Inflammatory macrophage treated with lipopolysaccharide for 1 hour (primary cell): ENCODE data around the gene KRT82.
"Not testable (repeated sequence)": the region's sequence is repeated elsewhere in the genome, so short reads cannot be mapped to it uniquely, and the experiment has no call there.

Experiments used
- DNase-seq, 2 donors: peaks; one replicate each; pipeline ENCODE4 v3.0.0-alpha.2; 2020 to 2022

The KRT82 gene

GRCh38 chr12:52359621-52360061, 46.5 kb downstream of the KRT82 start:
- DNase-seq = peak; percentile 29 to 44

- DNase-seq = no peak
Observed at GRCh38 chr12:52358575-52359350, 47.4 kb downstream of the KRT82 start.

GRCh38 chr12:52356762-52357580, 49.2 kb downstream of the KRT82 start:
- no peak for DNase-seq

- no peak for DNase-seq
Observed at GRCh38 chr12:52356031-52356761, 49.9 kb downstream of the KRT82 start.

- no peak for DNase-seq
Observed at GRCh38 chr12:52355176-52355575, 51.0 kb downstream of the KRT82 start.

GRCh38 chr12:52354200-52354599, 51.9 kb downstream of the KRT82 start:
- DNase-seq = no peak

GRCh38 chr12:52353766-52354165, 52.4 kb downstream of the KRT82 start:
- DNase-seq = no peak

- peak in 1 of 2 donors; percentile 7 for DNase-seq
Observed at GRCh38 chr12:52352951-52353350, 53.2 kb downstream of the KRT82 start.

GRCh38 chr12:52351196-52352059, 54.7 kb downstream of the KRT82 start:
- DNase-seq = no peak

- no peak for DNase-seq
Observed at GRCh38 chr12:52350786-52351185, 55.3 kb downstream of the KRT82 start.

- DNase-seq = no peak
Observed at GRCh38 chr12:52350021-52350620, 56.0 kb downstream of the KRT82 start.

GRCh38 chr12:52349196-52349595, 56.9 kb downstream of the KRT82 start:
- no peak for DNase-seq

GRCh38 chr12:52347551-52348510, 58.3 kb downstream of the KRT82 start:
- DNase-seq = no peak

- DNase-seq = no peak
Observed at GRCh38 chr12:52347016-52347415, 59.1 kb downstream of the KRT82 start.

GRCh38 chr12:52346593-52346992, 59.5 kb downstream of the KRT82 start:
- DNase-seq = peak; percentile 9 to 52

GRCh38 chr12:52345041-52345440, 61.1 kb downstream of the KRT82 start:
- DNase-seq = not testable (repeated sequence)

GRCh38 chr12:52344111-52344510, 62.0 kb downstream of the KRT82 start:
- no peak for DNase-seq
